Measurements from ENCODE around the gene VRK3. TPM values are rescaled to one million over a fixed set of nuclear protein-coding genes. Genes with fewer than 3 reads are reported as not detected.

VRK3 gene, protein sequence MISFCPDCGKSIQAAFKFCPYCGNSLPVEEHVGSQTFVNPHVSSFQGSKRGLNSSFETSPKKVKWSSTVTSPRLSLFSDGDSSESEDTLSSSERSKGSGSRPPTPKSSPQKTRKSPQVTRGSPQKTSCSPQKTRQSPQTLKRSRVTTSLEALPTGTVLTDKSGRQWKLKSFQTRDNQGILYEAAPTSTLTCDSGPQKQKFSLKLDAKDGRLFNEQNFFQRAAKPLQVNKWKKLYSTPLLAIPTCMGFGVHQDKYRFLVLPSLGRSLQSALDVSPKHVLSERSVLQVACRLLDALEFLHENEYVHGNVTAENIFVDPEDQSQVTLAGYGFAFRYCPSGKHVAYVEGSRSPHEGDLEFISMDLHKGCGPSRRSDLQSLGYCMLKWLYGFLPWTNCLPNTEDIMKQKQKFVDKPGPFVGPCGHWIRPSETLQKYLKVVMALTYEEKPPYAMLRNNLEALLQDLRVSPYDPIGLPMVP
- 32.9 and 34.4 TPM in 2 replicates for total RNA-seq

DNA sequence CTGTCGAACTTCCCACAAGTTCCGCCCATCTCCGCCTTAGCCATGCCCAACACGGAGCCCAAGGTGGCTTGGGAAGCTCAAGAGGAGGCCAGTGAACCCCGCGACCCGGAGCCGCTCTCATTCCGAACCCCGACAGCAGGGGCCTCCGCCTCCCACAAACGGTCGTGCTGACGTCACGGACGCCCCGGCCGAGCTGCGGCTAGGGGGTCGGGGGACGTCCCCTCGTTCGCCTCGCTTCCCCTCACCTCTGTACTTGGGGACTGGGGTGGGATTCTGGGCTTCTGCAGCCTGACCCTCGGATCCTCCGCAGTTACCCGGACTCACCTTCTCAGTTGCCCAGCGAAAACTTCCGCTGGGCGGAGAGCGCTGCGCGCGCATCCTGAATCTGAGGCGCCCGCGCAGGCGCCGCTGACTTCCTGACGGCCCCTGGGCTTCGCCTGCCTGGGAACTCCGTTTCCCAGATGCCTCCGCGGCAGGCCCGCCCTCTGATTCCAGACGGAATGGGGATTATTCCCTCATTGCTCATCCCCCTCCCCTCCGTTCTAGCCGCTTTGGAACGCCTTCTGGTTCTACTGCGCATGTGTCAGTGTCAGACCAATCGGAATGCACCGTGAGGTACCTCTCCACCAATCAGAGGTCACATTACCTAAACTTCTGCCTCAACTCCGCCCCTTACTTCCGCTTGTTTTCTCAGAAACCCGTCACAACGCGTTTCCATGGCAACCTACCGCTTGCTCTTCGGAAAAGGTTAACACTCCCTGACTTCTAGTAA is at the start of gene VRK3:
Gene VRK3 (minus strand): TSS at position 351 of the 772 bp plus-strand sequence. CDS start 9,210 bp downstream, outside the sequence.

DNA sequence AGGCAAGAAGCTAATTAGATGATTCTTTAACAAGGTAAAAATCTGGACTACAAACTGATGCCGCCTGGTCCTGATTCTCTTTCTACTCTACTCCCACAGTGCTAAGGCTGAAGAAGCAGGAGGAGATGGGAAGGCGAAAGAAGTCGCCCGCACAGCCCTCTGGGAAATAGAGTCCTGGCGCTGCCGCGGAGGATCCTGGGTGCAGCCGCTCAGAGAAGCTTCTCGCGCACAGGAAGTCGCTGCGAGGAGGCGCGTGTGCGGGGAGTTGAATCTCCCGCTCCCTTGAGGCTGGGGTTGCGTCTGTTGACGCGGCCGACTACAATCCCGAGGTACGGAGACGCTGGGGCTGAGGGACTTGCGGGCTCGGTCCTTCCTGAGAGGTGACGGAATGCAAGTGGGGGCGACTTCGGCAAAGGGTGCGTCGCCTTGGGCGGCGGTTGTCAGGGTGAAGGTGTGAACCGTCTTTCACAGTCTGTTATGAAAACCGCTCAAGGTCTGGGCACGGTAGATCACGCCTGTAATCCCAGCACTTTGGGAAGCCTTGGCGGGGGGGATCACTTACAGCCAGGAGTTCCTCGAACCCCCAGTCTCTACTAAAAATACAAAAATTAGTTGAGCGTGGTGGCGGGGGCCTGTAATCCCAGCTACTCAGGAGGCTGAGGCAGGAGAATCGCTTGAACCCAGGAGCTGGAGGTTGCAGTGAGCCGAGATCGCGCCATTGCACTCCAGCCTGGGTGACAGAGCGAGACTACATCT is 800 bp upstream of the VRK3 start, which contains the start of gene ZNF473:
Gene ZNF473 (plus strand): TSS at position 212 of the 756 bp plus-strand sequence. CDS start 5,078 bp downstream, outside the sequence.

DNA sequence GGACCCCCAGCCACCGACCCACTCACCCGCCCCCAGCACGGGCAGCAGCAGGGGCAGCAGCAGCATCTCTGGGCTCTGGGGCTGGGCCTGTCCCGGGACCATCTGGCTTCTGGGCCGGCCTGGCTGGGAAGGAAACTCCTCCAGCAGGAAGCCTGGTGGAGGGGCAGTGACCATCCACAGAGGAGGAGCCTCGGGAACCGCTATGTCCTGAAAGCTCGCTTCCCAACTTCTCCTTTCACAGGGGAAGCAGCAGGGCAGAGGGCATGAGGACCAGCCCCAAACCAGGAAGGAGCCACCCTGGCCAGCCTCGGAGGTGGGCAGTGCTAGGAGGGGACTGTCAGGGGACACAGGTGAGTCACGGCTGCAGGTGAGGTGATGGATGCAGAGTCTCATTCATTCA is 64.2 kb downstream of the VRK3 start, which contains the start of gene SIGLEC11:
Gene SIGLEC11 (minus strand): TSS at position 193 of the 400 bp plus-strand sequence. CDS start 91 bp downstream, at position 102.

DNA sequence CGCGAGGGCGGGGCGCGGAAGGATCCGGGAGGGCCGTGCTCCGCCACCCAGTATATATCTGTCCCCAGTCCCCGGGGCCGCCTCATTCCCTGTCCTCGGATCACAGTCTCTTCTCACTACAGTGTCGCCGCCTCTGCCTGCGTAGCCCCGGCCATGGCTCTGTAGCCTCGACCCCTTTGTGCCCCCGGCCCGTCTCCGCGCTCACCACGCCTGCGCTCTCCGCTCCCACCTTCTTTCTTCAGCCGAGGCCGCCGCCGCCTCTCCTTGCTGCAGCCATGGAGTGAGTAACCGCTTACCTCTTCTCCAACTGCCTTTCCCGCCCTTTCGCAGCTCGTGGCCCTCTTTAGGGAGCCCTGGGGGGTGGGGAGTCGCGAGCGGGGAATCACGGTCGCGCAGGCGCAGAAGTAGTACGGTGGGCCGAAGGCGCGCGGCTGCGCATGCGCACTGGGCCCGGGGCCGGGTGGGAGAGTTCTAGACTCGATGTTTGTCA is 96.0 kb downstream of the VRK3 start, which contains the start of the genes ATF5 and NUP62:
Gene ATF5 (plus strand): TSS at position 85 of the 490 bp plus-strand sequence. CDS start 1,646 bp downstream, outside the sequence.
Gene NUP62 (minus strand): TSS at position 384 of the 490 bp plus-strand sequence. CDS start 19,697 bp downstream, outside the sequence.

Other genes with a start within 250 kb of the VRK3 start
- 30.4 and 46.0 TPM in 2 replicates for gene FUZ, start 212.1 kb downstream of the VRK3 start, total RNA-seq
- 17.7 and 26.9 TPM in 2 replicates for gene MED25, start 207.1 kb downstream of the VRK3 start, total RNA-seq
- 58.6 and 81.0 TPM in 2 replicates for gene PTOV1, start 174.2 kb downstream of the VRK3 start, total RNA-seq
- gene PNKP, start 157.8 kb downstream of the VRK3 start, total RNA-seq = 43.3 and 55.9 TPM in 2 replicates
- 11.8 and 18.9 TPM in 2 replicates for gene AKT1S1, start 148.0 kb downstream of the VRK3 start, total RNA-seq
- 21.4 and 24.8 TPM in 2 replicates for gene TBC1D17, start 147.7 kb downstream of the VRK3 start, total RNA-seq
- gene IL4I1, start 128.5 kb downstream of the VRK3 start, total RNA-seq = 1.0 and 1.3 TPM in 2 replicates
- gene ATF5, start 96.2 kb downstream of the VRK3 start, total RNA-seq = 19.9 and 30.4 TPM in 2 replicates
- gene NUP62, start 95.9 kb downstream of the VRK3 start, total RNA-seq = 28.1 TPM in 2 replicates
- not detected in 2 replicates for gene SIGLEC11, start 64.2 kb downstream of the VRK3 start, total RNA-seq
- 5.6 and 6.0 TPM in 2 replicates for gene ZNF473, start 633 bp upstream of the VRK3 start, total RNA-seq
- not detected in 2 replicates for gene IZUMO2, start 137.9 kb upstream of the VRK3 start, total RNA-seq
- not detected in 2 replicates for gene MYH14, start 178.2 kb upstream of the VRK3 start, total RNA-seq